ENCODE measurements around the gene NPBWR2.
A peak's percentile ranks its signal among the peaks of the same experiment; 100 is the strongest.

NPBWR2 gene

DNA sequence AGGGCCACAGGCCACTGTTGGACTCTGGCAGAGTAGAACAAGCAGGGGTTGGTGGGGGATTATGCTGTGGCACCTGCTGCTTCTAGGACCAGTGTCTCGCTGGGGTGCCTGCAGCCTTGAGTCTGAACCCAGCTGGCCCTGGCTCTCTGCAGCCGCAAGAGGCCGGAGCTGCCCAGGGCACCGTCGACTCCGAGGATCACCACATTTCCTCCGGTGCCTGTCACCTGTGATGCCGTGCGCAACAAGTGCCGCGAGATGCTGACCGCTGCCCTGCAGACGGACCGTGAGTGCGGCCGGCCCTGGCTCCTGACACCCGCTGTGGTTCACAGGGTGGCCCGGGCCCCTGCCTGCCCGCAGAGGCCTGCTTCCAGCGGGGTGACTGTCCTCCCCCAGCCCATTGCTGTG, 38.2 kb downstream of the NPBWR2 start:
- Histone ChIP-seq H3K27ac (ENCODE audit: low read length) (no peak overlapping the region), H3K9me3 (ENCODE audit: control insufficient read depth in 2 of 2, low read length in 2 of 2) (no peaks in the 10 kb centered on the region), H3K36me3 (ENCODE audit: control insufficient read depth in 2 of 2, insufficient read depth in 2 of 2, low read length in 2 of 2) (peaks cover 0 to 2% of the 10 kb centered on the region in 2 donors), H3K4me3 (ENCODE audit: low read length in 2 of 2) (no peak overlapping the region), H3K4me1 (ENCODE audit: control insufficient read depth, insufficient read depth, low read length) (peaks cover 11% of the 10 kb centered on the region), H3K9ac (ENCODE audit: low read length in 2 of 2) (no peak overlapping the region), H3K27me3 (ENCODE audit: control insufficient read depth in 1 of 2, insufficient read depth in 2 of 2, low read length in 2 of 2) (no peaks in the 10 kb centered on the region)

DNA sequence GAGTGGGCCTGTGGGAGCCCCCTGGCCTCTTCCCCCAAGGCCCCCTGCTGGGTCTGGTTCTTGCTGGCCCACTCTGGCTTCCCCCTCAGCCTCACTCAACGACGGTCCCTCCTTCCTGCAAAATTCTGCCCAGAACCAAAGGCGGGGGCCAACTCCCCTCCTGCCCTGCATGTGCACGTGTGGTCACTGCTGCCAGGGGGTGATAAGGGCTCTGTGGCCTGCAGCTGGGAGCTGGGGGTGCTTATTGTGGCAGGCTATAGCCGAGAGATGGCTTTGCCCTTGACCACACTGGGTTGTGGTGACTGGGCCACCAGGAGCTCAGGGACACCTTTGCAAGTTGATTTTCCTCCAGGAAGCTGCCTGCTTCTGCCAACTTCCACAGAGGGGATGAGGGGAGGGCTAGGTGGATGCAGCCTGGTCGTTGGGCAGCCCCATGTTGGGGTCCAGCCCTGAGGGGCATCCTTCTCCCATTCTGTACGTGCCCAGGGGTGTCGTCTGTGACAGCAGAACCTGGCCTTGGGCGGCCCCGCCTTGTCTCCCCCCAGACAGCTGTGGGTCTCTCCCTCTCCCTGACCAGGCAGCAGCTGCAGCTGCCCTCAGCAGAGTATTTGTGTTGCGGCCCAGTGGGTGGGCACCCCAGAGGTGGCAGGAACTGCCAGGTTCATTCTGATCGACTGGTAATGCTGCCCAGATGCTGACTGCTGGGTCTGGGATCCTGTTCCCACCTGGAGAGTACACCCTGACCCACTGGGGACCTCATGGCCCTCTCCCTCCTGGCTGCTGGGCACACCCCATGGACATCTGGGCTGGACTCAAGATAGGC, 38.8 kb downstream of the NPBWR2 start:
- Histone ChIP-seq H3K4me1 (ENCODE audit: control insufficient read depth, insufficient read depth, low read length) (peaks cover 17% of the 10 kb centered on the region), H3K36me3 (ENCODE audit: control insufficient read depth in 2 of 2, insufficient read depth in 2 of 2, low read length in 2 of 2) (peaks cover 0 to 2% of the 10 kb centered on the region in 2 donors), H3K9me3 (ENCODE audit: control insufficient read depth in 2 of 2, low read length in 2 of 2) (no peaks in the 10 kb centered on the region), H3K27ac (ENCODE audit: low read length) (no peak overlapping the region), H3K9ac (ENCODE audit: low read length in 2 of 2) (no peak overlapping the region), H3K27me3 (ENCODE audit: control insufficient read depth in 1 of 2, insufficient read depth in 2 of 2, low read length in 2 of 2) (no peaks in the 10 kb centered on the region), H3K4me3 (ENCODE audit: low read length in 2 of 2) (no peak overlapping the region)

DNA sequence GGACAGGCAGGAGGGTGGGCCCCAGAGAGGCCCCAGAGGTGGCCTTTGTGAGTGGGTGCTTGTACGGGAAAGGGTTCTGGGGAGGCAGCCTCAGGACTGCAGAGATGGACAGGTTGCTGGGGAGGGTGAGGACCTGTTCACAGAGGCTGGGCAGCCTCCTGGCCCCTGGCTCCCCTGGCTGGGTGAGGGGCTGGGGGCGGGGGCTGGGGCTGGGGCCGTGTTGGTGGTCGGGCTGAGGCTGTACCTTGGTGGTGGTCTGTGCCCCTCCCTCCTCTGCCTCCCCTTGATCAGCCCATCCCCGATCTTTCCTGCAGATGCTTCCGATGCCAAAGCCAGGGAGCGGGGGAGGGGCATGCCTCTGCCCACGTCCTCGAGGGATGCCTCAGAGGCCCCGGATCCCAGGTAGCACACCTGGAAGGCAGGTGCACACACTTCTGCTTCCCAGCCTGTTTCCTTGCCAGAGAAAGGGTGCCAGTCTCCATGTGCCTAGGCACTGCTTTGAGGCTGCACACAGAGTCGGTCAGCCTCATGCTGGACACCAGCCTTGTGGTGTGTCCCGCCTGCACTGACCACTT, 39.5 kb downstream of the NPBWR2 start:
- Histone ChIP-seq H3K9me3 (ENCODE audit: control insufficient read depth in 2 of 2, low read length in 2 of 2) (no peaks in the 10 kb centered on the region), H3K4me3 (ENCODE audit: low read length in 2 of 2) (no peak overlapping the region), H3K4me1 (ENCODE audit: control insufficient read depth, insufficient read depth, low read length) (peaks cover 19% of the 10 kb centered on the region), H3K27me3 (ENCODE audit: control insufficient read depth in 1 of 2, insufficient read depth in 2 of 2, low read length in 2 of 2) (no peaks in the 10 kb centered on the region), H3K36me3 (ENCODE audit: control insufficient read depth in 2 of 2, insufficient read depth in 2 of 2, low read length in 2 of 2) (peaks cover 0 to 2% of the 10 kb centered on the region in 2 donors), H3K27ac (ENCODE audit: low read length) (no peak overlapping the region), H3K9ac (ENCODE audit: low read length in 2 of 2) (no peak overlapping the region)

- no peak overlapping the region for H3K9ac ChIP-seq (ENCODE audit: low read length in 2 of 2)
- H3K36me3 ChIP-seq (ENCODE audit: control insufficient read depth in 2 of 2, insufficient read depth in 2 of 2, low read length in 2 of 2) = no peaks in the 10 kb centered on the region
- peaks cover 26% of the 10 kb centered on the region for H3K4me1 ChIP-seq (ENCODE audit: control insufficient read depth, insufficient read depth, low read length)
- no peak overlapping the region for H3K4me3 ChIP-seq (ENCODE audit: low read length in 2 of 2)
- H3K27ac ChIP-seq (ENCODE audit: low read length) = no peak overlapping the region
- H3K9me3 ChIP-seq (ENCODE audit: control insufficient read depth in 2 of 2, low read length in 2 of 2) = no peaks in the 10 kb centered on the region
- H3K27me3 ChIP-seq (ENCODE audit: control insufficient read depth in 1 of 2, insufficient read depth in 2 of 2, low read length in 2 of 2) = no peaks in the 10 kb centered on the region
Measured at GRCh38 chr20:64067005-64067632, 40.2 kb downstream of the NPBWR2 start.

- peaks cover 27% of the 10 kb centered on the region for H3K4me1 ChIP-seq (ENCODE audit: control insufficient read depth, insufficient read depth, low read length)
- no peaks in the 10 kb centered on the region for H3K36me3 ChIP-seq (ENCODE audit: control insufficient read depth in 2 of 2, insufficient read depth in 2 of 2, low read length in 2 of 2)
- no peaks in the 10 kb centered on the region for H3K27me3 ChIP-seq (ENCODE audit: control insufficient read depth in 1 of 2, insufficient read depth in 2 of 2, low read length in 2 of 2)
- H3K9me3 ChIP-seq (ENCODE audit: control insufficient read depth in 2 of 2, low read length in 2 of 2) = no peaks in the 10 kb centered on the region
- H3K4me3 ChIP-seq (ENCODE audit: low read length in 2 of 2) = no peak overlapping the region
- H3K9ac ChIP-seq (ENCODE audit: low read length in 2 of 2) = no peak overlapping the region
- no peak overlapping the region for H3K27ac ChIP-seq (ENCODE audit: low read length)
Measured at GRCh38 chr20:64065974-64066343, 41.4 kb downstream of the NPBWR2 start.

GRCh38 chr20:64065062-64065973, 42.0 kb downstream of the NPBWR2 start:
- Histone ChIP-seq H3K9ac (ENCODE audit: low read length in 2 of 2) (no peak overlapping the region), H3K27ac (ENCODE audit: low read length) (no peak overlapping the region), H3K9me3 (ENCODE audit: control insufficient read depth in 2 of 2, low read length in 2 of 2) (no peaks in the 10 kb centered on the region), H3K4me1 (ENCODE audit: control insufficient read depth, insufficient read depth, low read length) (peaks cover 27% of the 10 kb centered on the region), H3K27me3 (ENCODE audit: control insufficient read depth in 1 of 2, insufficient read depth in 2 of 2, low read length in 2 of 2) (no peaks in the 10 kb centered on the region), H3K4me3 (ENCODE audit: low read length in 2 of 2) (no peak overlapping the region), H3K36me3 (ENCODE audit: control insufficient read depth in 2 of 2, insufficient read depth in 2 of 2, low read length in 2 of 2) (no peaks in the 10 kb centered on the region)

DNA sequence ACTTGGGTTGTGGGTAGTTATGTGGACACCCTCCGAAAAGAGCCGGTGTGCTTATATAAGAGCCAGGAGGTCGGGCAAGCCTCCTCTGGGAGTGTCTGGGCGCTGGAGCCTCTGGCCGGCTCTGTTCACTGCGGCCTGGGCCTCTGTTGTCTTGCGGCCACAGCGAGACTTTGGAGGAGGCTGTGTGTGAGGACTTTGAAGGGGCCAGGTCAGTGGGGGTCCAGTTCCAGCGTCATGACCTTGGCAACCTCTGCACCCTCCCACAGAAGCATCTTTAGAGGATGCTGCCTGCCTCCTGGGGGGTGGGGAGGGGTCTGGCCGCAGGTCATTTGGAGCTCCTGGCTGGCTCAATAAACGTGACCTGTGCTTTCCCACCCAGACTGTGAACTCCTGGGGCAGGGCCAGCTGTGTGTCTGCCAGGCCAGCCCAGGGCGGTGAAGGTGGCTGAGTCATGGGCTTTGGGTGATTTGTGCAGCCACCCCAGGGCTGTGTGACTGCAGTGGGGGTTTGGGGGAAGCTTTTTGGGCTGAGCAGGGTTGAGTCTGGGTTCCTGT, 43.1 kb downstream of the NPBWR2 start:
- H3K4me1 ChIP-seq (ENCODE audit: control insufficient read depth, insufficient read depth, low read length) = peaks cover 27% of the 10 kb centered on the region
- peak overlapping the region; percentile 24 for H3K27ac ChIP-seq (ENCODE audit: low read length)
- peak overlapping the region; percentile 83 to 87 for H3K4me3 ChIP-seq (ENCODE audit: low read length in 2 of 2)
- peak overlapping the region; percentile 71 to 75 for H3K9ac ChIP-seq (ENCODE audit: low read length in 2 of 2)
- H3K27me3 ChIP-seq (ENCODE audit: control insufficient read depth in 1 of 2, insufficient read depth in 2 of 2, low read length in 2 of 2) = no peaks in the 10 kb centered on the region
- no peaks in the 10 kb centered on the region for H3K9me3 ChIP-seq (ENCODE audit: control insufficient read depth in 2 of 2, low read length in 2 of 2)
- no peaks in the 10 kb centered on the region for H3K36me3 ChIP-seq (ENCODE audit: control insufficient read depth in 2 of 2, insufficient read depth in 2 of 2, low read length in 2 of 2)

DNA sequence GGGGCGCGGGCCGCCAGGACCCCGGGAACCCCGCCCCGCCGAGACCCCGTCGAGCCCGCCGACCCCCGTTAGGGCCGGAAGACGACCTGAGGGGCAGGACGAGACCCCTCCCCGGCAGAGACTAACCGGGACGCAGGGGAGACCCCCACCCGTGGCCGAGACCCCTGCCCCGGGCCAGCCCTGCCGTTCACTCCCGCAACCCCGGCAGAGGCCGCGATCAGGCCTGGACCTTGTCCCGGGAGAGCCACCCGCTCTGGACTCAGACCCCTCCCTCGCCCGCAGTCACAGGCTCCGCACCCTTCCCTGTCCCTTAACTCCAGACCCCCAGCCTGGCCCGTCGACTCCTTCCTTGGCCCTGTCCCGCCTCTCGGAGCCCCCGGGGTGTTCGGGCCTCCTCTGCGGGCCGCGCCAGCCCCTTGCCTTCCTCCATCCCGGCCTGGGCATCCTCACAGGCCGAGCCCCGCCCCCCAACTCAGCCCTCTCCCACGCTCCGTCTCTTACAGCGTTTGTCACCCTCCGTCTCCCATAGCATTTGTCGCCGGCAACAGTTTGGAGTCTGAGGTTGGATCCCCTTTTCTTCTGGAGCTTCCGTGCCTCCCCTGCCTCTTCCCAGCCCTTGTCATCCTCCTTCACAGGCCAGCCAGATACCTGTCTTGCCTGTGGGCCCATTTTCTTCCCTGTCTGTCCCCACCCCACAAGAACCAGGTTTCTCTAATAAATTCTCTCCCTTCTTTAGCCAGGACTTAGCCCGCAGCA, 43.8 kb downstream of the NPBWR2 start:
- Histone ChIP-seq H3K27me3 (ENCODE audit: control insufficient read depth in 1 of 2, insufficient read depth in 2 of 2, low read length in 2 of 2) (no peaks in the 10 kb centered on the region), H3K4me3 (ENCODE audit: low read length in 2 of 2) (peak overlapping the region; percentile 83 to 87), H3K27ac (ENCODE audit: low read length) (peak overlapping the region; percentile 24), H3K9ac (ENCODE audit: low read length in 2 of 2) (peak overlapping the region; percentile 71 to 75), H3K36me3 (ENCODE audit: control insufficient read depth in 2 of 2, insufficient read depth in 2 of 2, low read length in 2 of 2) (no peaks in the 10 kb centered on the region), H3K4me1 (ENCODE audit: control insufficient read depth, insufficient read depth, low read length) (peaks cover 27% of the 10 kb centered on the region), H3K9me3 (ENCODE audit: control insufficient read depth in 2 of 2, low read length in 2 of 2) (no peaks in the 10 kb centered on the region)

DNA sequence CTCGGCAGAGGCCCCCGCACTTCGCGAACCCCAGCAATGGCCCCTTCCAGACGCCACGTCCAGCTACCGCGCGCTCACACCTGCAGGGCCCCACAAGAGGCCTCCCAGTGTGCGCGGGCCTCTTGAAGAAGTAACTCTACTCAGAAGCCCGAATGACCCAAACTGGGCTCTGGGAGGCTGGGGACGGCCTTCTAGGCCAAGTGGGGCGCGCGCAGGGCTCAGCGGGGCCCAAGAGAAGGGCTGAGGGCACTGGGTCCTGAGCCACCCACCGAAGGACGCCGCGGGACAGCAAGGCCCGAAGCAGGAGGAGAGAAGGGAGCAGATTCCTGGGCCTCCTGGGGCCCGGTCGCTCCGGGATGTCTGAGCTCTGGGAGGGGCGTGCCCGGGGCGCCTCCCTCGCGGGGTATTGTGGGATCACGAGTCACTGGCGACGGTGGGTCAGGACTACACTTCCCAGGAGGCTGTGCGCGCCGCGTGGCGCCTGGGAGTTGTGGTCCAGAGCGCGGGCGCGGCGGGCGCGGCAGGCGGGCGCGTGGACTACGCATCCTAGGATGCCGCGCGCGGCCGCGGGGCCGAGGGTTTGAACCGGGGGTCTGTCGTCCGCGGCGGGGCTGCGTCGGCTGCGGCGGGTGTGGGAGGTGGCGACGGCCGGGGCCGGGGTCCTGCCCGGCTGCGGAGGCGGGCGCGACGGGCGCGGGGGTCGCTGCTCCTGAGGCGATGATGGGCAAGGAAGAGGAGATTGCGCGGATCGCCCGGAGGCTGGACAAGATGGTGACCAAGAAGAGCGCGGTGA, 44.6 kb downstream of the NPBWR2 start, which contains the start of gene TCEA2:
Gene TCEA2 (plus strand): TSS at position 603 of the 793 bp plus-strand sequence. CDS start 115 bp downstream, at position 718.
- peaks cover 2 to 3% of the 10 kb centered on the region in 2 donors for H3K27me3 ChIP-seq (ENCODE audit: control insufficient read depth in 1 of 2, insufficient read depth in 2 of 2, low read length in 2 of 2)
- H3K9ac ChIP-seq (ENCODE audit: low read length in 2 of 2) = peak within 1 kb of the TSS; percentile 78 to 81
- H3K4me1 ChIP-seq (ENCODE audit: control insufficient read depth, insufficient read depth, low read length) = peaks cover 29% of the 10 kb centered on the region
- no peaks in the 10 kb centered on the region for H3K9me3 ChIP-seq (ENCODE audit: control insufficient read depth in 2 of 2, low read length in 2 of 2)
- no peaks in the 10 kb centered on the region for H3K36me3 ChIP-seq (ENCODE audit: control insufficient read depth in 2 of 2, insufficient read depth in 2 of 2, low read length in 2 of 2)
- H3K4me3 ChIP-seq (ENCODE audit: low read length in 2 of 2) = peak within 1 kb of the TSS; percentile 83 to 87
- peak within 1 kb of the TSS; percentile 79 for H3K27ac ChIP-seq (ENCODE audit: low read length)
